Neural progenitor cell (in vitro differentiated cells): ENCODE data around the gene SNX17.

Experiments used
- EZH2 ChIP-seq: fragments of 200-600 bp; sonication (generic); IDR thresholded peaks from 2 replicates; pipeline ENCODE4 v1.6.1; 2017; ENCODE audit warnings: antibody characterized with exemption, mild to moderate bottlenecking, moderate library complexity
- TF ChIP-seq, protein P1 (sequence below): fragments of 200-600 bp; sonication (generic); IDR thresholded peaks from 2 replicates; pipeline ENCODE4 v1.5.1; 2017; ENCODE audit warnings: antibody characterized with exemption, mild to moderate bottlenecking

GRCh38 chr2:27350106-27350693 is 20.2 kb upstream of the SNX17 start:
- TF ChIP-seq, protein P1, sequence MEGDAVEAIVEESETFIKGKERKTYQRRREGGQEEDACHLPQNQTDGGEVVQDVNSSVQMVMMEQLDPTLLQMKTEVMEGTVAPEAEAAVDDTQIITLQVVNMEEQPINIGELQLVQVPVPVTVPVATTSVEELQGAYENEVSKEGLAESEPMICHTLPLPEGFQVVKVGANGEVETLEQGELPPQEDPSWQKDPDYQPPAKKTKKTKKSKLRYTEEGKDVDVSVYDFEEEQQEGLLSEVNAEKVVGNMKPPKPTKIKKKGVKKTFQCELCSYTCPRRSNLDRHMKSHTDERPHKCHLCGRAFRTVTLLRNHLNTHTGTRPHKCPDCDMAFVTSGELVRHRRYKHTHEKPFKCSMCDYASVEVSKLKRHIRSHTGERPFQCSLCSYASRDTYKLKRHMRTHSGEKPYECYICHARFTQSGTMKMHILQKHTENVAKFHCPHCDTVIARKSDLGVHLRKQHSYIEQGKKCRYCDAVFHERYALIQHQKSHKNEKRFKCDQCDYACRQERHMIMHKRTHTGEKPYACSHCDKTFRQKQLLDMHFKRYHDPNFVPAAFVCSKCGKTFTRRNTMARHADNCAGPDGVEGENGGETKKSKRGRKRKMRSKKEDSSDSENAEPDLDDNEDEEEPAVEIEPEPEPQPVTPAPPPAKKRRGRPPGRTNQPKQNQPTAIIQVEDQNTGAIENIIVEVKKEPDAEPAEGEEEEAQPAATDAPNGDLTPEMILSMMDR = no peak
- TF ChIP-seq EZH2 = no peak
